Sigmoid colon (tissue), 7 donors: ENCODE results near the gene TRIM6. TPM values are rescaled to one million over a fixed set of nuclear protein-coding genes. Genes with fewer than 3 reads are reported as not detected.
"Not testable (repeated sequence)": the region's sequence is repeated elsewhere in the genome, so short reads cannot be mapped to it uniquely, and the experiment has no call there.

Source experiments
- DNase-seq: peaks from one replicate; pipeline ENCODE4 v3.0.0-alpha.2; 2019
- H3K27ac ChIP-seq, 4 donors: fragments of 200-600 bp; sonication (generic); one replicate each; pipeline ENCODE4 v1.5.1; 2016 to 2019; ENCODE audit warnings: mild to moderate bottlenecking in 1 of 4
- H3K27me3 ChIP-seq, 3 donors: fragments of 200-600 bp; sonication (generic); one replicate each; pipeline ENCODE4 v1.5.1; 2019; ENCODE audit warnings: mild to moderate bottlenecking in 1 of 3
- H3K36me3 ChIP-seq, 4 donors: fragments of 200-600 bp; sonication (generic); one replicate each; pipeline ENCODE4 v1.5.1; 2016 to 2019
- H3K4me1 ChIP-seq, 4 donors: fragments of 200-600 bp; sonication (generic); one replicate each; pipeline ENCODE4 v1.5.1; 2017 to 2019
- H3K4me3 ChIP-seq, 4 donors: fragments of 200-600 bp; sonication (generic); one replicate each; pipeline ENCODE4 v1.5.1; 2017 to 2019; ENCODE audit warnings: mild to moderate bottlenecking in 2 of 4, moderate library complexity in 1 of 4
- H3K9me3 ChIP-seq, 4 donors: fragments of 200-600 bp in 3 of 4; sonication (generic) in 3 of 4; one replicate each; pipeline versions ENCODE4 v1.5.1 to v1.6.1; 2013 to 2019
- EP300 ChIP-seq, 4 donors: sonication (generic); formaldehyde crosslinking; IDR thresholded peaks; one replicate each; pipeline ENCODE4 v1.6.1; 2017; ENCODE audit warnings: antibody characterized with exemption in 4 of 4
- POLR2A ChIP-seq, 2 donors: fragments of 450-650 bp; IDR thresholded peaks; one replicate each; pipeline ENCODE4 v1.6.1; 2016; ENCODE audit warnings: antibody characterized with exemption in 2 of 2, mild to moderate bottlenecking in 2 of 2, moderate library complexity in 2 of 2
- POLR2AphosphoS5 ChIP-seq, 4 donors: sonication (generic); formaldehyde crosslinking; IDR thresholded peaks; one replicate each; pipeline ENCODE4 v1.6.1; 2017; ENCODE audit warnings: antibody characterized with exemption in 4 of 4
- WGBS, 2 donors: extraction: QIAGEN DNeasy Blood & Tissue Kit; methylation state at CpG; one replicate each; pipeline ENCODE4 v1.1.7; 2013; 5-methylcytosine and 5-hydroxymethylcytosine counted together
- intact Hi-C: fragments of 100-400 bp; cut with DNase I; formaldehyde crosslinking; loops from one replicate; pipeline ENCODE4 v1.15.1; 2023
- polyA plus RNA-seq, 3 donors: library from polyadenylated mRNA; stranded (reverse); fragments of 200-250 nt; gene quantifications; one replicate each; pipeline ENCODE4 v1.2.3, GENCODE V29; 2013
- total RNA-seq, 4 donors: library from RNA; depleted of rRNA; stranded (reverse); fragments of >200 nt; gene quantifications; one replicate each; pipeline ENCODE4 v1.1.0, GENCODE V29; 2016
- TF ChIP-seq, protein P1 (sequence below), 4 experiments: fragments of 450-650 bp in 3 of 4; fragments of 200-600 bp in 1 of 4; IDR thresholded peaks; one replicate each; pipeline ENCODE4 v1.5.1; 2016 to 2019; ENCODE audit warnings: antibody characterized with exemption in 4 of 4, mild to moderate bottlenecking in 3 of 4, moderate library complexity in 2 of 4
- donor health status: healthy with polysubstance abuse.
- donor health status: Bipolar disorder and iron deficiency.
- donor health status: healthy.

TRIM6 gene
- total and polyA plus RNA-seq, 7 donors = 0.60 to 5.5 (median 3.5) TPM

DNA sequence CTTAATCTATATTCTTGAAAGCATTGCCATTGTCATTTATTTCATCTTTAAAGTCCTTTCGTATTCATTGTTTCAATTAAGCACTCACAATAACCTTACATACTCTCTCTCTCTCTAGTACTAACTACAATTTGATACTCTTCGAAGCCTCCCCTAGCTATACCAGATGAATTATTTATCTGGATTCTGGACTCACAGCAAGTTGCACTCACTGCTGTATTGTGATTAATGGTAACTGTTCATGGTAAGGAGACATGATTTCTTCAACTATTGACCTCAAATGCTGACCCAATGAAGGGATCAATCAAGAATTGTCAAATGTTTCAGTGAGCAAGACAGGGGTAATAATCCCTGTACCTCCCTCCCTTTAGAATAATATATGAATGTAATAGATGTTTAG is 21.8 kb upstream of the TRIM6 start:
- no peaks in the 10 kb centered on the region for H3K36me3 ChIP-seq
- H3K27me3 ChIP-seq = no peaks in the 10 kb centered on the region
- TF ChIP-seq, protein P1, sequence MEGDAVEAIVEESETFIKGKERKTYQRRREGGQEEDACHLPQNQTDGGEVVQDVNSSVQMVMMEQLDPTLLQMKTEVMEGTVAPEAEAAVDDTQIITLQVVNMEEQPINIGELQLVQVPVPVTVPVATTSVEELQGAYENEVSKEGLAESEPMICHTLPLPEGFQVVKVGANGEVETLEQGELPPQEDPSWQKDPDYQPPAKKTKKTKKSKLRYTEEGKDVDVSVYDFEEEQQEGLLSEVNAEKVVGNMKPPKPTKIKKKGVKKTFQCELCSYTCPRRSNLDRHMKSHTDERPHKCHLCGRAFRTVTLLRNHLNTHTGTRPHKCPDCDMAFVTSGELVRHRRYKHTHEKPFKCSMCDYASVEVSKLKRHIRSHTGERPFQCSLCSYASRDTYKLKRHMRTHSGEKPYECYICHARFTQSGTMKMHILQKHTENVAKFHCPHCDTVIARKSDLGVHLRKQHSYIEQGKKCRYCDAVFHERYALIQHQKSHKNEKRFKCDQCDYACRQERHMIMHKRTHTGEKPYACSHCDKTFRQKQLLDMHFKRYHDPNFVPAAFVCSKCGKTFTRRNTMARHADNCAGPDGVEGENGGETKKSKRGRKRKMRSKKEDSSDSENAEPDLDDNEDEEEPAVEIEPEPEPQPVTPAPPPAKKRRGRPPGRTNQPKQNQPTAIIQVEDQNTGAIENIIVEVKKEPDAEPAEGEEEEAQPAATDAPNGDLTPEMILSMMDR (IDR thresholded peaks at IDR 0.05) = no peak
- TF ChIP-seq POLR2AphosphoS5 (IDR thresholded peaks at IDR 0.05) (no peak), POLR2A (IDR thresholded peaks at IDR 0.05) (no peak), EP300 (IDR thresholded peaks at IDR 0.05) (no peak)
- H3K27ac ChIP-seq = no peak overlapping the region
- no peaks in the 10 kb centered on the region for H3K9me3 ChIP-seq
- WGBS, 2 donors = 93% methylated on average over 2 of the region's 2 CpGs
- H3K4me3 ChIP-seq = no peak overlapping the region
- DNase-seq = no peak
- intact Hi-C loops = no loop called here
- H3K4me1 ChIP-seq = no peaks in the 10 kb centered on the region

DNA sequence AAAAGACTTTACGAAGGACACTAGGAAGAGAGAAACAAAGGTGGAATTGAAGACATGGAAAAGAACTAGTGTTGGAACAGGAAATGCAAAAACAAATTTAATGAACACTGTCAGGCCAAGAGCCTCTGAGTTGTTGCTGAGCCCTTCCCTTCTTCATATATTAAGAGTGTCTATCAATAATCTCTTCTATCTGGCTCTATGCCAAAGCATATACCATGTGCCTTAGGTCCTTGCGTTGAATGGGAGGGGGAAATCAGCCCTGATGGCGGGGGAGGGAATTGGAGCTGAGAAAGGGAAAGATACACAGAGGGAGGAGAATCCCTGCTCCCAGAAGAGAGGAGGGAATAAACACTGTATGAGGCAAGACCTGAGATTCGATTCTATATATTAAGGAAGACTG is 21.3 kb upstream of the TRIM6 start:
- Histone ChIP-seq H3K4me1 (no peaks in the 10 kb centered on the region), H3K27ac (no peak overlapping the region), H3K27me3 (no peaks in the 10 kb centered on the region), H3K36me3 (no peaks in the 10 kb centered on the region), H3K4me3 (no peak overlapping the region), H3K9me3 (no peaks in the 10 kb centered on the region)
- DNase-seq = no peak
- intact Hi-C loops = no loop called here
- 74 to 76% methylated on average over 4 of the region's 4 CpGs for WGBS, 2 donors
- TF ChIP-seq, protein P1 (IDR thresholded peaks at IDR 0.05) = no peak
- no peak for TF ChIP-seq POLR2A (IDR thresholded peaks at IDR 0.05)
- no peak for TF ChIP-seq POLR2AphosphoS5 (IDR thresholded peaks at IDR 0.05)
- no peak for TF ChIP-seq EP300 (IDR thresholded peaks at IDR 0.05)

DNA sequence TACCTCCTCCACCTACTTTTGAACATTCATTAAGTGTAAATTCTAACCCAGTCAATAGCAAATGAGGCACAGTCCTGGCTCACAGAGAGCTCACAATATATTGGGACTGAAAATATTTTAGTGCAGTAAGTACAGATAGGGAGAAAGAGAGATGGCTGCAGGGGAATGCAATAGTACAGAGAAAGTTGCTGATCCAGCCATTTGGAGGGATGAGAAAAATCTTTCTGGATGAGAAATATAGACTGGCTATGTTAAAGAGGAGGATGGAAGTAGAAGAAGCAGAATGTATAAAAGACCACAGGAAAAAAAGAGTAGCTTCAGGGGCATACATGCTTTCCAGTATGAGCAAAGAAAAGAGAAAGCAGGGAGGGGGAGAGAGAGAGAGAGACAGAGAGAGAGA is 19.3 kb upstream of the TRIM6 start:
- H3K27me3 ChIP-seq = no peaks in the 10 kb centered on the region
- intact Hi-C loops = no loop called here

DNA sequence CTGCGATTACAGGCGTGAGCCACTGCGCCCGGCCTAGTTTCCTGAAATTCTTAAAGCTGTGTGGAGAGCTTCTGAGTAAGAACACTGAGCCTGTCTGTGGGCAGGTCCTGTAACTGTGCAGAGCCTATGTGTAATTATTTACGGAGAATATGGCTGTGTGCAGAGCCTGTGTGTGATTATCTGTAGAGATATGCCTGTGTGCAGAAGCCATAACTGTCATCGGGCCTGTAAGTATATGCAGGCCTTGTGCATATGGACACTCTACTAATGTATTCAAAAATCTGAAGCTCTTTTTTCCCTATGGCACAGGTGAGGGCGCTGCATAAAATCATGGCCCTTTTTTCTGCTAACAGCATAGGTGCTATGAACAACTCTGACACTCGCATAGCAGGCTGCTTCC is 15.9 kb upstream of the TRIM6 start, which contains the start of gene OR52B6:
OR52B6 (plus strand) TSS at position 301 of the 400 bp plus-strand sequence; CDS start at position 301, 0 bp downstream.
- DNase-seq = no peak
- no peak for TF ChIP-seq POLR2A (IDR thresholded peaks at IDR 0.05)
- no peak for TF ChIP-seq EP300 (IDR thresholded peaks at IDR 0.05)
- no peak for TF ChIP-seq POLR2AphosphoS5 (IDR thresholded peaks at IDR 0.05)
- TF ChIP-seq, protein P1 (IDR thresholded peaks at IDR 0.05) = no peak
- Histone ChIP-seq H3K27ac (no peak within 1 kb of the TSS), H3K27me3 (no peaks in the 10 kb centered on the region), H3K4me3 (no peak within 1 kb of the TSS), H3K36me3 (no peaks in the 10 kb centered on the region), H3K9me3 (no peaks in the 10 kb centered on the region), H3K4me1 (no peaks in the 10 kb centered on the region)
- WGBS, 2 donors = 92 to 94% methylated on average over 8 of the region's 8 CpGs
- intact Hi-C loops = no loop called here

More for the DNA sequence above, 19.3 kb upstream of the TRIM6 start:
- TF ChIP-seq, protein P1 (IDR thresholded peaks at IDR 0.05) = no peak
- TF ChIP-seq POLR2AphosphoS5 (IDR thresholded peaks at IDR 0.05) (no peak), EP300 (IDR thresholded peaks at IDR 0.05) (no peak), POLR2A (IDR thresholded peaks at IDR 0.05) (no peak)
- no peak for DNase-seq
- no peaks in the 10 kb centered on the region for H3K9me3 ChIP-seq
- no peaks in the 10 kb centered on the region for H3K4me1 ChIP-seq
- H3K27ac ChIP-seq = no peak overlapping the region
- no peak overlapping the region for H3K4me3 ChIP-seq
- H3K36me3 ChIP-seq = no peaks in the 10 kb centered on the region

GRCh38 chr11:5581014-5581413 is 15.4 kb upstream of the TRIM6 start:
- intact Hi-C loops = no loop called here
- TF ChIP-seq, protein P1 (IDR thresholded peaks at IDR 0.05) = no peak
- TF ChIP-seq POLR2A (IDR thresholded peaks at IDR 0.05) (no peak), POLR2AphosphoS5 (IDR thresholded peaks at IDR 0.05) (no peak), EP300 (IDR thresholded peaks at IDR 0.05) (no peak)
- no peaks in the 10 kb centered on the region for H3K36me3 ChIP-seq
- H3K4me3 ChIP-seq = no peak overlapping the region
- DNase-seq = no peak
- no peaks in the 10 kb centered on the region for H3K4me1 ChIP-seq
- H3K9me3 ChIP-seq = no peaks in the 10 kb centered on the region
- H3K27ac ChIP-seq = no peak overlapping the region
- 82 to 84% methylated on average over 4 of the region's 4 CpGs for WGBS, 2 donors
- H3K27me3 ChIP-seq = no peaks in the 10 kb centered on the region

DNA sequence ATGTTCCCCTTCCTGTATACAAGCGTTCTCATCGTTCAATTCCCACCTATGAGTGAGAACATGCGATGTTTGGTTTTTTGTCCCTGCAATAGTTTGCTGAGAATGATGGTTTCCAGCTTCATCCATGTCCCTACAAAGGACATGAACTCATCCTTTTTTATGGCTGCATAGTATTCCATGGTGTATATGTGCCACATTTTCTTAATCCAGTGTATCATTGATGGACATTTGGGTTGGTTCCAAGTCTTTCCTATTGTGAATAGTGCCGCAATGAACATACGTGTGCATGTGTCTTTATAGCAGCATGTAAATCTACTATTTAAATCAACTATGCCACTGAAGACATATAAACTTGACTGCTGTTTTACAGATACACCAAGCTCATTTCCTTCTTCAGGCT is 12.0 kb upstream of the TRIM6 start:
- DNase-seq, H3K27ac ChIP-seq, H3K4me1 ChIP-seq, H3K4me3 ChIP-seq, H3K27me3 ChIP-seq, H3K9me3 ChIP-seq, H3K36me3 ChIP-seq, intact Hi-C loops: not testable (repeated sequence)
- WGBS, 2 donors = 89 to 94% methylated on average over 5 of the region's 5 CpGs

GRCh38 chr11:5589906-5590305 is 6.5 kb upstream of the TRIM6 start:
- H3K9me3 ChIP-seq, H3K27ac ChIP-seq, intact Hi-C loops, H3K4me3 ChIP-seq, DNase-seq, H3K36me3 ChIP-seq, H3K4me1 ChIP-seq, H3K27me3 ChIP-seq: not testable (repeated sequence)
- 98% methylated on average over 31 of the region's 31 CpGs for WGBS, 2 donors
